Mesodermal cell (in vitro differentiated cells): Measurements from ENCODE around the gene PCNP.
"Not testable (repeated sequence)": the region's sequence is repeated elsewhere in the genome, so short reads cannot be mapped to it uniquely, and the experiment has no call there.

Source experiments
- H3K27ac ChIP-seq: 2 replicates; pipeline ENCODE4 v1.7.0; 2013; ENCODE audit warnings: mild to moderate bottlenecking, low read depth, low read length, moderate library complexity; ENCODE audit not compliant: severe bottlenecking
- H3K36me3 ChIP-seq: 2 replicates; pipeline ENCODE4 v1.7.1; 2013; ENCODE audit warnings: mild to moderate bottlenecking, low read length, moderate library complexity; ENCODE audit not compliant: control insufficient read depth, insufficient read depth
- H3K4me1 ChIP-seq: one replicate; pipeline ENCODE4 v1.7.1; 2013; ENCODE audit warnings: mild to moderate bottlenecking, low read length; ENCODE audit not compliant: insufficient read depth, control insufficient read depth, poor library complexity, severe bottlenecking
- H3K4me3 ChIP-seq: 2 replicates; pipeline ENCODE4 v1.7.0; 2013; ENCODE audit warnings: low read length, control low read depth, mild to moderate bottlenecking; ENCODE audit not compliant: insufficient read depth, poor library complexity, severe bottlenecking; ENCODE audit errors: extremely low read depth
- H3K9me3 ChIP-seq: 2 replicates; pipeline ENCODE4 v1.7.1; 2013; ENCODE audit warnings: mild to moderate bottlenecking, low read length, moderate library complexity; ENCODE audit not compliant: control insufficient read depth
- WGBS, 2 experiments: methylation state at CpG; one replicate each; pipeline ENCODE4 v1.1.5; 2013; ENCODE audit warnings: missing lambda C conversion rate in 2 of 2; ENCODE audit not compliant: insufficient coverage in 2 of 2; 5-methylcytosine and 5-hydroxymethylcytosine counted together

The PCNP gene

DNA sequence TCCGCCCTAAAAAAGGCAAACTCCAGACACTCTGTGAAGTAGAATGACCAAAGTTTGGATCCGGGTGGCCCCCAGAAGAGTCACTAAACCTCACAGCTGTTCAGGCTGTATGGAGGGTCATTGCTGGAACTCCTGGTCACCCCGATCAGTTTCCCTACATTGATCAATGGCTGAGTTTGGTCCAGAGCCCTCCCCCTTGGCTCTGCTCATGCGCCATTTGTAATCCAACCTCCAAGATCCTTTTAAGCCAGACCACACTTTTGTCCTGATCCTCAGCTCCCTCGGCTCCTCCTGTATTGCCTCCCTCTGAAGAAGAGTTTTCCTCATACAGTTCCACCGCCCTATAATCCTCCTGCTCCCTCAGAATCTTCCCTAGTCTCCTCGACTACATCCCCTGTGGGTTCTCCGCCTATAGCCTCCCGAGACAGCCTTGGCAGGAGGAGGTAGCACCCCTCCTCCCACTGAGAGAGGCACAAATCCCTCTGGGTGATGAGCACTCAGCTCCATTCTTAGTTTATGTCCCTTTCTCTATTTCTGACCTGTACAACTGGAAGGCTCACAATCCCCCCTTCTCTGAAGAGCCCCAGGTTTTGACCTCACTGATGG, 60.7 kb downstream of the PCNP start:
- peaks cover 9% of the 10 kb centered on the region for H3K4me1 ChIP-seq
- no peaks in the 10 kb centered on the region for H3K9me3 ChIP-seq
- H3K4me3 ChIP-seq = no peak overlapping the region
- H3K36me3 ChIP-seq = no peaks in the 10 kb centered on the region
- 88 to 90% methylated on average over 8 to 9 of the region's 9 CpGs for WGBS, 2 experiments
- no peak overlapping the region for H3K27ac ChIP-seq

DNA sequence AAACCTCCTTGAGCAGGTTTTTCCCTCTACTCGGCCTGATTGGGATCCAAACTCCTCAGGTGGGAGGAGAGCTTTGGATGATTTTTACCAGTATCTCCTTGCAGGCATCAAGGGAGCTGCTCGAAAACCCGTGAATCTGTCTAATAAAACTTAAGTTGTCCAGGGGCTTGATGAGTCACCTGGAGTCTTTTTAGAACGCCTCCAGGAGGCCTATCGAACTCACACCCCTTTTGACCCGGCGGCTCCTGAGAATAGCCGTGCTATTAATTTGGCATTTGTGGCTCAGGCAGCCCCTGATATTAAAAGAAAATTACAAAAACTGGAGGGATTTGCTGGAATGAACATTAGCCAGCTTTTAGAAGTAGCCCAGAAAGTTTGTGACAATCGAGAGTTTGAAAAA, 61.4 kb downstream of the PCNP start:
- 84 to 98% methylated on average over 8 to 9 of the region's 9 CpGs for WGBS, 2 experiments
- Histone ChIP-seq H3K36me3 (no peaks in the 10 kb centered on the region), H3K9me3 (no peaks in the 10 kb centered on the region), H3K4me3 (no peak overlapping the region), H3K4me1 (peaks cover 9% of the 10 kb centered on the region), H3K27ac (no peak overlapping the region)

DNA sequence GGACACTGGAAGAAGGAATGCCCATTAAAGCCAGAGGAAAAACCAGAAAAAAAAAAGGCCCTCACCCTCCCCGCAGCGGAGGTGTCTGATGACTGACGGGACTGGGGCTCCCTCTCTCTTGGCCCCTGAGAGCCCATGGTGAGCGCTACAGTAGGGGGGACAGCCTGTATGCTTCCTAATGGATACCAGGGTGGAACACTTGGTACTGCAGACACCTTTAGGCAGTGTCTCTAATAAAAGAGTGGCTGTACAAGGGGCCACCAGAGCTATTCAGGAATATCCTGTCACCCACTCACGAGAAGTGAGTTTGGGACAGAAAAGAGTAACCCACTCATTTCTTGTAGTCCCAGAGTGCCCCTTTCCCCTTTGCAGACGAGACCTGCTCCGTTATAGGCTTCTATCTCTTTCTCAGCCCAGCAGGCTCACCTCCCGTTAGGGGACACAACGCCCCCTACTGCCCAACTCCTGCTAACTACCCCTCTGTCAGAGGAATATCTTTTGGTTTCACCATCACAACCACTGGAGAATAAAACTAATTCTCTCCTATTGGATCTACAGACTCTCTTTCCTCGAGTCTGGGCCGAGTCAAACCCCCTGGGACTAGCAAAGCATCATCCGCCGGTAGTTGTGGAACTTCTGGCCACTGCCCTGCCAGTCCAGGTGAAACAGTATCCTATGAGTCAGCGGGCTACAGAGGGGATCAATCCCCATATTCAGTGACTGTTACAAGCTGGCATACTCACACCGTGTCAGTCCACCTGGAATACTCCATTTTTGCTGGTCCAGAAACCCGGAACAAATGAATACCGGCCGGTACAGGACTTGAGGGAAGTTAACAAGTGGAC, 62.2 kb downstream of the PCNP start:
- H3K36me3 ChIP-seq = no peaks in the 10 kb centered on the region
- 59 to 61% methylated on average over 15 to 17 of the region's 18 CpGs for WGBS, 2 experiments
- peaks cover 14% of the 10 kb centered on the region for H3K4me1 ChIP-seq
- H3K27ac ChIP-seq = no peak overlapping the region
- no peaks in the 10 kb centered on the region for H3K9me3 ChIP-seq
- no peak overlapping the region for H3K4me3 ChIP-seq

DNA sequence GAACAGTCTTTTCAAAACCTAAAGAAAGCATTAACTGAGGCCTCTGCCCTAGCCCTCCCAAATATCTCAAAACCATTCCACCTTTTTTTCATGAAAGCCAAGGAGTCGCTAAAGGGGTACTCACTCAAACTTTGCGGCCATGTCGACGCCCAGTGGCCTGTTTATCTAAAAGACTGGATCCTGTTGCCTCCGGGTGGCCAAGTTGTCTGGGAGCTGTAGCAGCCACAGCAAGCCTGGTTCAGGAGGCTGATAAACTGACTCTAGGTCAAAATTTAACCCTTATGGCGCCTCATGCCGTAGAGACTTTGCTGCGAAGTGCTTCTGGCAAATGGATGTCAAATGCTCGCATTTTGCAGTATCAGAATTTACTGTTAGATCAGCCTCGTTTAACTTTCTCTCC, 63.5 kb downstream of the PCNP start:
- Histone ChIP-seq H3K9me3 (no peaks in the 10 kb centered on the region), H3K4me3 (no peak overlapping the region), H3K4me1 (peaks cover 18% of the 10 kb centered on the region), H3K27ac (no peak overlapping the region), H3K36me3 (no peaks in the 10 kb centered on the region)
- 87 to 91% methylated on average over 9 to 10 of the region's 10 CpGs for WGBS, 2 experiments

DNA sequence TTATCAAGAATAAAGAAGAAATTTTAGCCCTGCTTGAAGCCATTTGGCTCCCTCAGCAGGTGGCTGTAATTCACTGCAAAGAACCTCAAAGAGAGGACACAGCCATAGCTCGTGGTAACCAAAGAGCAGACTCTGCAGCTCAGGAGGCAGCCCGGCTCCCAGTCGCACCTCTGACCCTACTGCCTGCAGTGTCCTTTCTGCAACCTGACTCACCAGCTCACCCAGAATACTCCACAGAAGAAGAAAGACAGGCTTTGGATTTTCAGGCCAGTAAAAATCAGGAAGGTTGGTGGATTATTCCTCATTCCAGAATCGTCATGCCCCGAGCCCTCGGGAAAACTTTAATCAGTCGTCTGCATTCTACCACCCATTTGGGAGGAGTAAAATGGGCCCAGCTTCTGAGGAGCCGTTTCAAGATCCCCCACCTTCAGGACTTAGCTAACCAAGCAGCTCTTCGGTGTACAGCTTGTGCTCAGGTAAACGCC, 64.3 kb downstream of the PCNP start:
- Histone ChIP-seq H3K36me3 (no peaks in the 10 kb centered on the region), H3K4me1 (peaks cover 19% of the 10 kb centered on the region), H3K27ac (no peak overlapping the region), H3K4me3 (no peak overlapping the region), H3K9me3 (no peaks in the 10 kb centered on the region)
- WGBS, 2 experiments = 65 to 85% methylated on average over 5 to 6 of the region's 10 CpGs

DNA sequence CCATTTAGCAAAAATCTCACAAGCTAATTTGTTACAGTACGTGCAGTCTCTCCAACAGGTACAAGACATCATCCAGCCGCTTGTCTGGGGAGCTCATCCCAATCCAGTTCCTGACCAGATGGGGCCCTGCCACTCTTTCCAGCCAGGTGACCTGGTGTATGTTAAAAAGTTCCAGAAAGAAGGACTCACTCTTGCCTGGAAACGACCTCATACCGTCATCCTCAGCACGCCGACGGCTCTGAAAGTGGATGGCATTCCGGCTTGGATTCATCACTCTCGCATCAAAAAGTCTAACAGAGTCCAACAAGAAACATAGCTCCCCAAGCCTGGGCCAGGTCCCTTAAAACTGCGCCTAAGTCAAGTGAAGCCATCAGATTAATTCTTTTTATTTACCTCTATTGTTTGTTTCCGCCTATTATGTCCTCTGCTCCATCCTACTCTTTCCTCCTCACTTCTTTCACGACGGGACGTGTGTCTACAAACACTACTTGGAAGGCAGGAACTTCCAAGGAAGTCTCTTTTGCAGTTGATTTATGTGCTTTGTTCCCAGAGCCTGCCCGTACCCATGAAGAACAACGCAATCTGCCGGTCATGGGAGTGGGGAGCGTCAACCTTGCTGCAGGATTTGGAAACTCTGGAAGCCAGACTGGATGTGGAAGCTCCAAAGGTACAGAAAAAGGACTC, 65.4 kb downstream of the PCNP start:
- 87 to 94% methylated on average over 8 to 10 of the region's 18 CpGs for WGBS, 2 experiments
- H3K9me3 ChIP-seq = no peaks in the 10 kb centered on the region

DNA sequence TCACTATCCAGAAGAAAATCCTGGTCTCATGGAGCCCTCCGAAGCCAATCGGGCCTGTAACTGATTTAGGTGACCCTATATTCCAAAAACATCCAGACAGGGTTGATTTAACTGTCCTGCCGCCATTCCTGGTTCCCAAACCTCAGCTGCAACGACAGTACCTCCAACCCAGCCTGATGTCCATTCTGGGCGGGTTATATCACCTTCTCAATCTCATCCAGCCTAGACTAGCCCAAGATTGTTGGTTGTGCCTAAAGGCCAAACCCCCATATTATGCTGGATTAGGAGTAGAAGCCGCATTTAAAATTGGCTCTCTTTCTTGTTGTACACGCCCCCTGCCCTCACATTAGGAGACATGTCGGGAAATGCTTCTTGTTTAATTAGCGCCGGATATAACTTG, 66.3 kb downstream of the PCNP start:
- H3K4me1 ChIP-seq = peaks cover 19% of the 10 kb centered on the region
- no peaks in the 10 kb centered on the region for H3K36me3 ChIP-seq
- no peak overlapping the region for H3K27ac ChIP-seq
- H3K9me3 ChIP-seq = no peaks in the 10 kb centered on the region
- no peak overlapping the region for H3K4me3 ChIP-seq
- WGBS, 2 experiments = 83 to 100% methylated on average over 2 of the region's 10 CpGs

More for the DNA sequence above, 65.4 kb downstream of the PCNP start:
- Histone ChIP-seq H3K4me1 (peaks cover 19% of the 10 kb centered on the region), H3K27ac (no peak overlapping the region), H3K36me3 (no peaks in the 10 kb centered on the region), H3K4me3 (no peak overlapping the region)

DNA sequence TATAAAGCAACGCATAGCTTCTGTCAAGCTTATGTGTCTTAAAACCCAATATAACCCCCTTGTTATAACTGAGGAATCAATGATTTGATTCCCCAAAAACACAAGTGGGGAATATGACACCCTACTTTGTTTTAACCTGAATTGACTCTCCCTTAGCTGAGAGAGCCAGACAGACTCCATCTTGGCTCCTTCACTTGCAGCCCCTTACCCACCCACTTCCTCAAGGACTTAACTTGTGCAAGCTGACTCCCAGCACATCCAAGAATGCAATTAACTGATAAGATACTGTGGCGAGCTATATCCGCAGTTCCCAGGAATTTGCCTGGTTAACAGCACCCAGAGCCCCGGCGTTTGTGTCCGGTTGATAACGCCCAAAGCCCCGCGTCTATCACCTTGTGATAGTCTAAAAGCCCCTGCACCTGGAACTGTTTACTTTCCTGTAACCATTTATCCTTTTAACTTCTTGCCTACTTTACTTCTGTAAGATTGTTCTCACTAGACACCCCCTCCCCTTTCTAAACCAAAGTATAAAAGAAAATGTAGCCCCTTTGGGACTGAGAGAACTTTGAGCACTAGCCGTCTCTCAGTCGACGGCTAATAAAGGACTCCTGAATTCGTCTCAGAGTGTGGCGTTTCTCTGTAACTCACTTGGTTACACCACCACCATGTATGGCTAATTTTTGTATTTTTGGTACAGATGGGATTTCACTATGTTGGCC, 67.6 kb downstream of the PCNP start:
- H3K4me1 ChIP-seq = peaks cover 16% of the 10 kb centered on the region
- H3K36me3 ChIP-seq, H3K4me3 ChIP-seq, H3K9me3 ChIP-seq: not testable (repeated sequence)
- 68 to 79% methylated on average over 8 of the region's 14 CpGs for WGBS, 2 experiments
- H3K27ac ChIP-seq = peak overlapping the region; percentile 64

DNA sequence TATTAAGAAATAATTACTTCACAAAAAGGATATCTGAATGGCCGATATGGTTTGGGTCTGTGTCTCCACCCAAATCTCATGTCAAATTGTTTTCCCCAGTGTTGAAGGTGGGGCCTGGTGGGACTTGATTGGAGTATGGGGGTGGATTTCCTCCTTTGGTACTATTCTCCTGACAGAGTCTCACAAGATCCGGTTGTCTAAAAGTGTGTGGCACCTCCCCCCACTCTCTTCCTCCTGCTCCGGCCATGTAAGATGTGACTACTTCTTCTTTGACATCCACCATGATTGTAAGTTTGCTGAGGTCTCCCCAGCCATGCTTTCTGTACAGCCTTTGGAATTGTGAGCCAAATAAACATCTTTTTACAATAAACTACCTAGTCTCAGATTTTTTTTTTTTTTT, 68.5 kb downstream of the PCNP start:
- no peaks in the 10 kb centered on the region for H3K9me3 ChIP-seq
- H3K4me1 ChIP-seq = peaks cover 16% of the 10 kb centered on the region
- WGBS, 2 experiments = 100% methylated on average over 1 of the region's 3 CpGs; no CpG with 5 or more reads in 1 of the 2 experiments
- no peak overlapping the region for H3K4me3 ChIP-seq
- H3K36me3 ChIP-seq = no peaks in the 10 kb centered on the region
- H3K27ac ChIP-seq = no peak overlapping the region

DNA sequence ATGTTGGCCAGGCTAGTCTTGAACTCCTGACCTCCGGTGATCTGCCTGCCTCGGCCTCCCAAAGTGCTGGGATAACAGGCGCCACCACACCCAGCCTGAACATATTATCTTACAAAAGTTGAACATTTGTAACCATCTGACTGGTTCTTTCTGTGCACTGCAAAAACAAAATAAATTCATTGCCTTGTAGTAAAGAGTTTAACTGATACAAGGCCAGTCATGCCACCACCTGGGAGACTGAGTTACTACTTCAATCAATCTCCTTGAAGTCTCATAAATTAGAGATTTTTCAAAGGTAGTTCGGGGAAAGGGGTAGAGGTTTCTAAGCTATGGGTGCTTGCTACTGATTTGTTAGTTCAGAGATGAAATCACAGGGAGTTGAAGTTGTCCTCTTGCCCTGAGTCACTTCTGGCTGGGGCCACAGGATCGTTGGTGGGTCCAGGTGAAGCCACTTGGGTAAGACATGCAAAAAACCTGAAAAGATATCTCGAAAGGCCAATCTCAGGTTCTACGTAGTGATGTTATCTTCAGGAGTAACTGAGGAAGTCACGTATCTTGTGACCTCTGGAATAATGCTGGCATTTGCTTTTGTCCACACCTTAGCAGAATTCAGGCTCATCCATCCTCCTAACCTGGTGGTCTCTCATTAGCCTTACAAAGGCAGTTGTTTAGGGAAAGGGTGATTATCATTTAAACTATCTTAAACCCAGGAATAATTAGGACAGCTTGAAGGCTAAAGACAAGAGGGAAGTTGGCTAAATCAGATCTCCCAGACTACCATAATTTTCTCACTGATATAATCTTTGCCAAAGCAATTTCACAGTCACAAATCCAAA, 69.2 kb downstream of the PCNP start:
- WGBS, 2 experiments = 88 to 96% methylated on average over 6 of the region's 8 CpGs
- Histone ChIP-seq H3K4me3 (no peak overlapping the region), H3K9me3 (no peaks in the 10 kb centered on the region), H3K27ac (no peak overlapping the region), H3K4me1 (peaks cover 13% of the 10 kb centered on the region), H3K36me3 (peaks cover 7% of the 10 kb centered on the region)
